ENCODE measurements around the gene ZHX3. TPM values are rescaled to one million over a fixed set of nuclear protein-coding genes. Genes with fewer than 3 reads are reported as not detected.

Gene ZHX3
- polyA plus RNA-seq, 3 donors = 0.58 to 3.2 (median 1.1) TPM

GRCh38 chr20:41260734-41261220 lies 56.8 kb downstream of the ZHX3 start:
- H3K27ac ChIP-seq (ENCODE audit: low read depth in 1 of 2, low read length in 2 of 2) = no peak overlapping the region
- peaks cover 0 to 2% of the 10 kb centered on the region in 2 donors for H3K27me3 ChIP-seq (ENCODE audit: control insufficient read depth in 2 of 2, insufficient read depth in 2 of 2, low read length in 2 of 2)
- no peak for DNase-seq
- H4K20me1 ChIP-seq (ENCODE audit: insufficient read depth, low read length) = no peaks in the 10 kb centered on the region
- Mint-ChIP-seq H3K4me1 (no peaks in the 10 kb centered on the region), H3K27ac (no peak overlapping the region), H3K27me3 (ENCODE audit: low read depth in 3 of 3) (peaks cover 0 to 2% (median 1%) of the 10 kb centered on the region in 3 donors), H3K36me3 (peaks cover 3 to 4% of the 10 kb centered on the region in 2 donors), H3K9me3 (no peaks in the 10 kb centered on the region), H3K4me3 (no peak overlapping the region)
- H3K4me2 ChIP-seq (replicated peaks; ENCODE audit: extremely low read depth, low read length, poor library complexity, severe bottlenecking) = no peak overlapping the region
- no peaks in the 10 kb centered on the region for H3K36me3 ChIP-seq (replicated peaks in 1 of 2; ENCODE audit: control insufficient read depth in 1 of 2, insufficient read depth in 2 of 2, low read length in 2 of 2)
- H3K9ac ChIP-seq (ENCODE audit: insufficient read depth, low read length, poor library complexity, severe bottlenecking) = no peak overlapping the region
- H3K4me3 ChIP-seq (replicated peaks in 1 of 3; ENCODE audit: low read depth in 2 of 3, low read length in 3 of 3) = no peak overlapping the region
- intact Hi-C loops (cut with micrococcal nuclease) = no loop called here
- H3K4me1 ChIP-seq (ENCODE audit: control insufficient read depth in 1 of 2, insufficient read depth in 2 of 2, low read length in 2 of 2) = no peaks in the 10 kb centered on the region
- H2AFZ ChIP-seq (ENCODE audit: insufficient read depth, low read depth, low read length, poor library complexity, severe bottlenecking) = no peak overlapping the region
- no peaks in the 10 kb centered on the region for H3K9me3 ChIP-seq (replicated peaks in 1 of 2; ENCODE audit: control insufficient read depth in 1 of 2, insufficient read depth in 1 of 2, low read length in 2 of 2)
- TF ChIP-seq CTCF (IDR thresholded peaks at IDR 0.05) = no peak
- no peaks in the 10 kb centered on the region for H3K79me2 ChIP-seq (ENCODE audit: insufficient read depth, low read length)
- no CpG with 5 or more reads among the region's 1 CpG for WGBS (ENCODE audit: insufficient coverage)

GRCh38 chr20:41259309-41259708 lies 58.2 kb downstream of the ZHX3 start:
- no peak for TF ChIP-seq CTCF (IDR thresholded peaks at IDR 0.05)
- Histone ChIP-seq H3K4me1 (ENCODE audit: control insufficient read depth in 1 of 2, insufficient read depth in 2 of 2, low read length in 2 of 2) (no peaks in the 10 kb centered on the region), H3K79me2 (ENCODE audit: insufficient read depth, low read length) (no peaks in the 10 kb centered on the region), H3K9me3 (replicated peaks in 1 of 2; ENCODE audit: control insufficient read depth in 1 of 2, insufficient read depth in 1 of 2, low read length in 2 of 2) (no peaks in the 10 kb centered on the region), H3K27ac (ENCODE audit: low read depth in 1 of 2, low read length in 2 of 2) (no peak overlapping the region), H3K4me2 (replicated peaks; ENCODE audit: extremely low read depth, low read length, poor library complexity, severe bottlenecking) (no peak overlapping the region), H3K27me3 (ENCODE audit: control insufficient read depth in 2 of 2, insufficient read depth in 2 of 2, low read length in 2 of 2) (peaks cover 2 to 6% of the 10 kb centered on the region in 2 donors), H2AFZ (ENCODE audit: insufficient read depth, low read depth, low read length, poor library complexity, severe bottlenecking) (no peak overlapping the region), H3K36me3 (replicated peaks in 1 of 2; ENCODE audit: control insufficient read depth in 1 of 2, insufficient read depth in 2 of 2, low read length in 2 of 2) (no peaks in the 10 kb centered on the region), H3K4me3 (replicated peaks in 1 of 3; ENCODE audit: low read depth in 2 of 3, low read length in 3 of 3) (no peak overlapping the region), H4K20me1 (ENCODE audit: insufficient read depth, low read length) (no peaks in the 10 kb centered on the region), H3K9ac (ENCODE audit: insufficient read depth, low read length, poor library complexity, severe bottlenecking) (no peak overlapping the region)
- Mint-ChIP-seq H3K27me3 (ENCODE audit: low read depth in 3 of 3) (peaks cover 0 to 8% (median 7%) of the 10 kb centered on the region in 3 donors), H3K36me3 (peaks cover 3 to 4% of the 10 kb centered on the region in 2 donors), H3K4me1 (no peaks in the 10 kb centered on the region), H3K9me3 (peaks cover 0 to 3% (median 0%) of the 10 kb centered on the region in 7 donors), H3K4me3 (no peak overlapping the region), H3K27ac (no peak overlapping the region)
- no peak for DNase-seq
- intact Hi-C loops (cut with micrococcal nuclease) = no loop called here

All from CD14-positive monocyte (primary cell).